ENCODE measurements around the gene DENND2D.

The DENND2D gene

DNA sequence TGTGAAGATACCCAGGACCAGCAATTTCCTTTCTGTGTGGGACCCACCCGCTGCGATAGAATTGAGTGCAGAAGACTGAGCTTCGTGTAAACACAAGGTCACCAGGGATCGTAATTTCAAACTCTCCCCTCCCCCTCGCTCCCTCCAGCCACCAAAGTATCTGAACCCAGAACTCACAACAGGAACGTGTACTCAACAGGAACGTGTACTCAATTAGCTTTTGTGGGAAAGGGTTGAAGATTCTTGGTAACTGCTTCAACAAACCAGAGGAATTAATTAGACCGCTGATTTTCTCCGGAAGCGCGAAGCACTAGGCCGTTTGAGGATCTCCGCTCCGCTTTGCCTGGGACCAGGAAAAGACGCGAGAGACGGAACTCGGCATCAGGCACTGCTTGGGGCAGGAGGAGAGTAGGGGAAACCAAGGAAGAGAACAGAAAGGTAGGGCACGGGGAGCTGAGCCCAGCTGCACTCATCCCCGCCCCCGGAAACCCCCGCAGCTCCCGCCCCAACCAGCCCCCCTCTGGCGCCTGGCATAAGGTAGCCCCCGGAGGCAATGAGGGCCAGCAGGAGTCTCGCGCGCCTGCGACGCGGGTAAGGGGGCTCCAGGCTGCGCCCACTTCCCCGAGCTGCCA, 61.0 kb downstream of the DENND2D start:
- peak overlapping the region; percentile 91 for H3K9ac ChIP-seq (ENCODE audit: low read length)
- peaks cover 41% of the 10 kb centered on the region for H3K4me1 ChIP-seq (ENCODE audit: low read length)
- H3K79me2 ChIP-seq (ENCODE audit: low read length): peaks cover 69% of the 10 kb centered on the region
- H3K4me2 ChIP-seq (ENCODE audit: low read length): peak overlapping the region; percentile 87
- H3K36me3 ChIP-seq (replicated peaks; ENCODE audit: low read depth, low read length): peaks cover 18% of the 10 kb centered on the region
- H2AFZ ChIP-seq (ENCODE audit: low read depth, low read length): no peak overlapping the region; the same call in 1 of the 2 replicates
- H3K27ac ChIP-seq (ENCODE audit: low read length): peak overlapping the region; percentile 93
- H3K9me3 ChIP-seq (ENCODE audit: insufficient read depth, low read length): no peaks in the 10 kb centered on the region
- H4K20me1 ChIP-seq (ENCODE audit: insufficient read depth, low read length): peaks cover 23% of the 10 kb centered on the region
- TF ChIP-seq EZH2phosphoT487 (IDR thresholded peaks at IDR 0.05; ENCODE audit: low read depth): no peak
- TF ChIP-seq CTCF (IDR thresholded peaks at IDR 0.05; ENCODE audit: low read depth, low read length): no peak
- no peaks in the 10 kb centered on the region for H3K27me3 ChIP-seq (ENCODE audit: low read depth, low read length)
- peak overlapping the region; percentile 99 for H3K4me3 ChIP-seq (ENCODE audit: low read length)

Measured in OCI-LY3 (cell line).